DOHH2 (cell line): Measurements from ENCODE around the gene IGF1R.

ENCODE experiments used
- CTCF ChIP-seq: fragments of 200-600 bp; sonication (generic); IDR thresholded peaks from one replicate; pipeline ENCODE4 v1.5.1; 2014; ENCODE audit warnings: antibody characterized with exemption, mild to moderate bottlenecking, low read depth, low read length; ENCODE audit not compliant: poor library complexity, severe bottlenecking
- EZH2phosphoT487 ChIP-seq: fragments of 200-600 bp; sonication (generic); IDR thresholded peaks from 2 replicates; pipeline ENCODE4 v1.6.1; 2017; ENCODE audit warnings: borderline replicate concordance, mild to moderate bottlenecking, antibody characterized with exemption, low read length, moderate library complexity, mixed read lengths

DNA sequence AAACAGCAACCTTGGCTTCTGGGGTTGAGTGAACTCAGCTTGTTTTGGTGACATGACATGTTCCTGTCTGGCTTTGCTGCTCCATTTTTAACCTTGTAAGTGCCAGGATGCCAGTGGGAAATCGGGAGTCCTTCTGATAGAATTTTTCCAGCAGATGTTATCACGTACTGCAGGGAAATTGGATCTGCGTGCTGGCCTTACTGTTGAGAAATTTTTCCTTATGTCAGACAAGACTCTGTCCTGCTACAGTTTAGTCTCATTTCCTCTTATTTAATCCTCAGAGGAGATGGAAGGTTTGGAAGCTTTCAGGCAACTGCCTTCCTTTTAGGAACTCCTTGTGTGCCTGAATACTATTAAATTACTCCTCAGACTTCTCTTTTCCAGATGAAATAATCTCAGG, 278.7 kb downstream of the IGF1R start:
- no peak for TF ChIP-seq CTCF
- TF ChIP-seq EZH2phosphoT487, result no peak
